Stimulated activated CD8-positive, alpha-beta memory T cell treated with anti-CD3 and anti-CD28 coated beads, Interleukin-7, amount 100 ng/mL, for 1 hour (primary cell): Measurements from ENCODE around the gene INO80C.
"Not testable (repeated sequence)": the region's sequence is repeated elsewhere in the genome, so short reads cannot be mapped to it uniquely, and the experiment has no call there.

Experiments used
- DNase-seq, 2 donors: peaks; one replicate each; pipeline ENCODE4 v3.0.0-alpha.2; 2020; ENCODE audit warnings: low read depth in 2 of 2

Gene INO80C

GRCh38 chr18:35489281-35489680 lies 8.5 kb downstream of the INO80C start:
- not testable (repeated sequence) for DNase-seq

- DNase-seq, result not testable (repeated sequence)
These were observed 9.4 kb downstream of the INO80C start for GRCh38 chr18:35488396-35488795.

- DNase-seq, result not testable (repeated sequence)
These were observed 10.2 kb downstream of the INO80C start for GRCh38 chr18:35487525-35487924.

DNA sequence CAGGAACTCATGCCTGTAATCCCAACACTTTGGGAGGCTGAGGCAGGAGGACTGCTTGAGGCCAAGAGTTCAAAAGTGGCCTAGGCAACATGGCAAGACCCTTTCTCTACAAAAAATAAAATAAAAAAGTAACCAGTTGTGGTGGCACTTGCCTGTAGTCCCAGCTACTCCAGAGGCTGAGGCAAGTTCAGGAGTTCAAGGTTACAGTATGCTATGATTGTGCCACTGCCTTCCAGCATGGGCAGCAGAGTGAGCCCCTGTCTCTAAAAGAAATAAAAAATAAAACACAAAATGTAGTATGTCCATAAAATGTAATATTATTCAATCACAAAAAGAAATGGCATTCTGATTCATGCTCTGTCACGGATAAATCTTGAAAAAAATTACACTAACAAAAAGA lies 11.9 kb downstream of the INO80C start:
- no peak for DNase-seq

DNA sequence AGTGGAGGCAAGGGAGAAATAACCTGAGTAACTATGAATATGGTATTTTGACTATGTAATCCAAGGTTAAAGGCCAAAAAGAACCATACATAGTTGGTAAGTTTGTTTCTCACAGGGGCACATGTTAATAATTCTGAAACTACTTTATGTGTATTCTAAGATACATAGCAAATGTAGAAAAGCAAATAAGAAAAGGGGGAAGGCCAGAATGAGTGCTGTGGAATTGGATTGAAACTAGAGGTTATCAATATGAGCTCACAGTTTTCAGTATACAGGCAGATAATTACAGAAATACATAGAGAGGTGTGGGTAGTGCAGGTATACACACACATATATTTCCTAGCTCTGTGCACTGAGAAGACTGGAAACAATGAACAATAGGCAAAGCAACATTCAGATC lies 13.7 kb downstream of the INO80C start:
- no peak for DNase-seq

GRCh38 chr18:35481960-35482366 lies 15.8 kb downstream of the INO80C start:
- DNase-seq, result no peak

GRCh38 chr18:35479911-35480586 lies 17.7 kb downstream of the INO80C start:
- no peak for DNase-seq

DNA sequence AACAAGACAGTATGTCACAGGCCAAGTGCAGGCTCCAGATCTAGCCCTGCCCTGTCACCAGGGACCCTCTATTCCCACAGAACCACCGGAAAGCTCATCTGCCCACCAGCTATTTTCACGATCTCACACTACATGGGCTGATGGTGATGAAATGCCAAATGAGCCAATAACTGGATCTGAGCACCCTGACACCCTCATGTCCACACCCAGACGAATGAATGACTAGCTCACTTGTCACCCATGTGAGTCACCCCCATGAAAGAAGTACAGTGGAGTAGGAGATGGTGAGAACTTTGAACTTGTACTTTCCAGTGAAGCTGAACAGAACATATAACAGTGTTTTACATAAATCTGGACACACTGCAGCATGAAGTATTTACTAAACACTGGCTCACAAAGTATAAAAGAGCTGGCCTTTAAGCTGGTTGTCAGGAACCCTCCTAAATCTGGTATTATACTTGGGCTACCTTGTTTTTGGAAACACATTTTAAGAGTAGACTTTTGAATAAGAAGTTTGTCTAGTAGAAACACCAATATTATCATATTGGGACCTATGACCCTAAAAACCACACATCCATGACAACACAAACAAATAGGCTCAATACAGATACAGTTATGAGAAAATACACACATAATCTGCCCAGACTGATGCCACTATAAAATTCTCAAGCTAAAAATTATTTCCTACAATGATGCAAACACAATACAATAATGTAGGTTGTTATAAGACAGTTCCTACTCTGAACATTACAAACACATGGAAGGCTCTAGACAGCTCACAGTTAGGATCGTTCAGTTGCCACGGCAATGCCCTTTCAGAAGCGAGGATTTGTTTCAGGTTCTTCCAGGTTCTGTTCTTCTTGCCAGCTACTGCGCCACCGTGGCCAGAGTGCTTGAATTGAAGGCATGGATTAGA lies 19.0 kb downstream of the INO80C start:
- DNase-seq, result no peak

DNA sequence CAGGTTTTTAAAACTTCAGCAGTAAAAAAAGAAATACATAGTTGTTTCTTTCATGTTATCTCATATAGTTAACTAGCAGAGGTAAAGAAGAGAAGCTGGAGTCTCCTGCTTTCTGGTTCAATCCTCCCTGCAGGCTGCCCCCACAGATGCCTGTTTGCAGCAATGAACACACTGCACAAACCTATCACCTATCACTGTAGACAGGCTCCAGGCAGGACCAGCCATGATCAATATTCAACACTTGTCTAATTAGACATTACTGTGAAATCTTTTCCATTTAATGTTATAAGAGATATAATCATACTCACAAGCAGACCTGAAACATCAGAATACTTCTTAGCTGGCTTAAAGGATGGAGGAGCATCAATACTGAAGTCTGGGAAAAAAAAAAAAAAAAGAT lies 19.8 kb downstream of the INO80C start:
- DNase-seq, result no peak

GRCh38 chr18:35477497-35477896 lies 20.3 kb downstream of the INO80C start:
- no peak for DNase-seq

DNA sequence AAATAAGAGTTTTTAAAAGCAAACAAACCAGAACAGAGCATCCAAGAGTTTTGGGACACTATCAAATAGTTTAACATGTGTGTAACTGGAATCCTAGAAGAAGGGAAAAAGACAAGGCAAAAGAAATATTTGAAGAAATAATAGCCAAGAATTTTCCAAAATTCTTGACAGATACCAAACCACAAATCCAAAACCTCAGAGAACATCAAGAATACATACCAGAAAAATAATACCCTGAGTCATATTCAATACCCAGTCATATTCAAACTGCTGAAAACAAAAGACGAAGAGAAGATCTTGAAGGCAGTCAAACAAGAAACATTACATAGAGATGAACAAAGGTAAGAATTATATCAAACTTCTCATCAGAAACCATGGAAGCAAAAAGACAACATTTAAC lies 22.9 kb downstream of the INO80C start:
- DNase-seq, result no peak

- no peak for DNase-seq
These were observed 24.2 kb downstream of the INO80C start for GRCh38 chr18:35473562-35473961.

GRCh38 chr18:35470435-35470834 lies 27.3 kb downstream of the INO80C start:
- no peak for DNase-seq

DNA sequence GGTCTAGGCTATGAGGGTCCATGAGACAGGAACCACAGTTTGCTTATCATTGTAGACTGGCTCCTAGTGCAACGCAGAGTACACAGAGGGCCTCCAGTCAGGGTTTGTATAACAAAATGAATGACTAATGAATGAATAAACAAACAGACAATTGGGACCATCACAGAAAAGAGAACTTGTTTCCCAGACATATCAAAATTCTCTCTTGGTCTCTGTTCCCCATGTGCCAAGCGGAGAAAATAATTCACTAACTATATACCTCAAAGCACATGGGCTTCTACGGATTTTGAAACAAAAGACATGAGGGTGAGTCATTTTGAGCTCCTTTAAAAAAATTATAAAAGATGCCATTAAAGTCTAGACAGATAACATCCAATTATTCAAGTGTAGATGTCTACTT lies 28.0 kb downstream of the INO80C start:
- DNase-seq, result no peak

- DNase-seq, result no peak
These were observed 29.0 kb downstream of the INO80C start for GRCh38 chr18:35468711-35469110.

- DNase-seq, result no peak
These were observed 30.1 kb downstream of the INO80C start for GRCh38 chr18:35467624-35468016.

- no peak for DNase-seq
These were observed 30.7 kb downstream of the INO80C start for GRCh38 chr18:35466815-35467623.

GRCh38 chr18:35466334-35466733 lies 31.4 kb downstream of the INO80C start:
- DNase-seq, result no peak

DNA sequence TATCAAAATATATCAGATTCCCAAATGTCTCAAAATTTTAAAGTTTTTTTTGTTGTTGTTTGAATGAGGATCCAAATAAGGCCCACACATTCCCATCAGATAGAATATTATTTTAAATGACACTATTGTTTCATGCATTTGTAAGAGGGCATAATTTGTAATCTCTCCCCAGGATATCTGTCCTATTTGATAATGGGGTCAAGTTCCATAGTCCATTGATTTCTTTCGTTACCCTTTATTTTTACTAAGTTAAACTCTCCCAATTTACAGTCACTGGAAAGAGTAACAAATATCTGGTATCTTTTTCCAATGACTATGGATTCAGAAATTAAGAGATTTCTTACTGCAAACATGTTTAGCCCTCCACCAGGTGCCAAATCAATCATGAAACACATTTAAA lies 32.4 kb downstream of the INO80C start:
- no peak for DNase-seq

- no peak for DNase-seq
These were observed 32.9 kb downstream of the INO80C start for GRCh38 chr18:35464831-35465279.

GRCh38 chr18:35463827-35464226 lies 33.9 kb downstream of the INO80C start:
- no peak for DNase-seq

DNA sequence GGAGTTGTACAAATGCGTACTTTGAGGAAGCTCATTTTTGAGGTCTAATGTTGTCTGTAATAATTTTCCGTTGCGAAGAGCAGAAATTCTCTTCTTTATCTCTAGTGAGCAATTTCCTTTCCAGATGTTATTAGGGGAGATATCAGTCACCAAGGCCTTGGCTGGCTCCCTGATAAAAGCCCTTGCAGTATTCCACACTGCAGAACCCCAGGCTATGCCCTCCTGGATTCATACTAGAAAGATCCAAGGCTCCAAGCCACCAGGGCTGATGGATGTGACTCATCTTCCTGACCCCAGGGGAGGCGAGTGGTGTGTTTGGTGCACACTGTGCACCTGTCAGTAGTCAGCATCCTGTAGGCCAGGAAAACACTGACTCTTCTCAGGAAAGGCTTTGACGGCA lies 34.7 kb downstream of the INO80C start:
- no peak for DNase-seq
